ENCODE data around the gene BHLHE41.

- TF ChIP-seq, protein P1, sequence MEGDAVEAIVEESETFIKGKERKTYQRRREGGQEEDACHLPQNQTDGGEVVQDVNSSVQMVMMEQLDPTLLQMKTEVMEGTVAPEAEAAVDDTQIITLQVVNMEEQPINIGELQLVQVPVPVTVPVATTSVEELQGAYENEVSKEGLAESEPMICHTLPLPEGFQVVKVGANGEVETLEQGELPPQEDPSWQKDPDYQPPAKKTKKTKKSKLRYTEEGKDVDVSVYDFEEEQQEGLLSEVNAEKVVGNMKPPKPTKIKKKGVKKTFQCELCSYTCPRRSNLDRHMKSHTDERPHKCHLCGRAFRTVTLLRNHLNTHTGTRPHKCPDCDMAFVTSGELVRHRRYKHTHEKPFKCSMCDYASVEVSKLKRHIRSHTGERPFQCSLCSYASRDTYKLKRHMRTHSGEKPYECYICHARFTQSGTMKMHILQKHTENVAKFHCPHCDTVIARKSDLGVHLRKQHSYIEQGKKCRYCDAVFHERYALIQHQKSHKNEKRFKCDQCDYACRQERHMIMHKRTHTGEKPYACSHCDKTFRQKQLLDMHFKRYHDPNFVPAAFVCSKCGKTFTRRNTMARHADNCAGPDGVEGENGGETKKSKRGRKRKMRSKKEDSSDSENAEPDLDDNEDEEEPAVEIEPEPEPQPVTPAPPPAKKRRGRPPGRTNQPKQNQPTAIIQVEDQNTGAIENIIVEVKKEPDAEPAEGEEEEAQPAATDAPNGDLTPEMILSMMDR (IDR thresholded peaks at IDR 0.05 in 8 of 11, conservative IDR thresholded peaks at IDR 0.05 in 3 of 11): no peak
- no peak for TF ChIP-seq POLR2AphosphoS5 (IDR thresholded peaks at IDR 0.05)
These were observed 25.2 kb upstream of the BHLHE41 start for GRCh38 chr12:26149968-26150500.

Measured in spleen (tissue), 7 donors.